MM.1S (cell line): ENCODE data around the gene IVNS1ABP.

Experiments used
- CTCF ChIP-seq: fragments of 300-600 bp; sonication (generic); IDR thresholded peaks from 2 replicates; pipeline ENCODE4 v1.5.1; 2016; ENCODE audit warnings: antibody characterized with exemption, low read length, mixed read lengths
- EZH2 ChIP-seq: fragments of 300-600 bp; sonication (generic); optimal IDR thresholded peaks from 2 replicates; pipeline ENCODE3; 2017; ENCODE audit warnings: low read depth, mild to moderate bottlenecking, antibody characterized with exemption, low read length, mixed read lengths

- TF ChIP-seq CTCF (no peak), EZH2 (no peak)
Observed at GRCh38 chr1:185293967-185294542, 23.0 kb downstream of the IVNS1ABP start.
